DND-41 (cell line): ENCODE measurements around the gene RNF111.

Source experiments
- ATAC-seq: fragments of 200-7000 bp; cut with Tn5 transposase; 3 replicates; pipeline ENCODE4 v1.9.1; 2021; ENCODE audit warnings: low read depth; ENCODE audit not compliant: insufficient read depth
- DNase-seq: peaks from one replicate; pipeline ENCODE4 v3.0.0-alpha.2; 2020
- H2AFZ ChIP-seq: 2 replicates; pipeline ENCODE4 v1.6.0; 2012; ENCODE audit warnings: low read depth, low read length
- H3K27ac ChIP-seq: 2 replicates; pipeline ENCODE4 v1.5.1; 2012; ENCODE audit warnings: low read length, inconsistent platforms
- H3K27me3 ChIP-seq: fragments of 200-600 bp; sonication (generic); 2 replicates; pipeline ENCODE4 v1.6.0; 2012; ENCODE audit warnings: low read length, mild to moderate bottlenecking, inconsistent platforms; ENCODE audit not compliant: insufficient read depth, poor library complexity
- H3K36me3 ChIP-seq: 2 replicates; pipeline ENCODE4 v1.5.1; 2012; ENCODE audit warnings: low read length, inconsistent platforms; ENCODE audit not compliant: insufficient read depth
- H3K4me1 ChIP-seq: 2 replicates; pipeline ENCODE4 v1.5.1; 2012; ENCODE audit warnings: mild to moderate bottlenecking, low read length; ENCODE audit not compliant: insufficient read depth
- H3K4me2 ChIP-seq: 2 replicates; pipeline ENCODE4 v1.6.0; 2012; ENCODE audit warnings: mild to moderate bottlenecking, moderate library complexity, low read length, inconsistent platforms; ENCODE audit not compliant: insufficient read depth
- H3K4me3 ChIP-seq, 2 experiments: fragments of 200-600 bp in 1 of 2; shearing (Covaris generic) in 1 of 2; 2 replicates each; pipeline ENCODE4 v1.5.1; 2012 to 2016; ENCODE audit warnings: inconsistent platforms in 2 of 2, low read length in 2 of 2, mild to moderate bottlenecking in 2 of 2, low read depth in 1 of 2, moderate library complexity in 1 of 2
- H3K79me2 ChIP-seq: 2 replicates; pipeline ENCODE4 v1.6.0; 2012; ENCODE audit warnings: low read length, inconsistent platforms; ENCODE audit not compliant: insufficient read depth
- H3K9ac ChIP-seq: 2 replicates; pipeline ENCODE4 v1.6.0; 2012; ENCODE audit warnings: low read depth, mild to moderate bottlenecking, inconsistent platforms, low read length, moderate library complexity
- H3K9me3 ChIP-seq: 2 replicates; pipeline ENCODE4 v1.5.1; 2012; ENCODE audit warnings: low read length, moderate library complexity, mild to moderate bottlenecking, inconsistent platforms; ENCODE audit not compliant: insufficient read depth, severe bottlenecking
- H4K20me1 ChIP-seq: 2 replicates; pipeline ENCODE4 v1.6.0; 2012; ENCODE audit warnings: low read length; ENCODE audit not compliant: insufficient read depth
- EZH2 ChIP-seq: IDR thresholded peaks from 3 replicates; pipeline ENCODE4 v1.6.1; 2012; ENCODE audit warnings: borderline replicate concordance, low read depth, mild to moderate bottlenecking, moderate library complexity, low read length, inconsistent platforms; ENCODE audit not compliant: severe bottlenecking
- TF ChIP-seq, protein P1 (sequence below): IDR thresholded peaks from 2 replicates; pipeline ENCODE4 v1.5.1; 2012; ENCODE audit warnings: borderline replicate concordance, low read length, moderate library complexity, mild to moderate bottlenecking; ENCODE audit not compliant: poor library complexity, severe bottlenecking; ENCODE audit errors: extremely low read depth

Gene RNF111

GRCh38 chr15:59094077-59094476 is 106.6 kb downstream of the RNF111 start:
- DNase-seq (no peak), ATAC-seq (no peak)
- no peaks in the 10 kb centered on the region for H3K4me1 ChIP-seq
- no peak overlapping the region for H3K9ac ChIP-seq
- no peak overlapping the region for H2AFZ ChIP-seq
- H3K4me3 ChIP-seq: no peak overlapping the region
- H3K79me2 ChIP-seq: no peaks in the 10 kb centered on the region
- H4K20me1 ChIP-seq: no peaks in the 10 kb centered on the region
- no peak overlapping the region for H3K4me2 ChIP-seq
- peaks cover 79% of the 10 kb centered on the region for H3K36me3 ChIP-seq
- TF ChIP-seq, protein P1, sequence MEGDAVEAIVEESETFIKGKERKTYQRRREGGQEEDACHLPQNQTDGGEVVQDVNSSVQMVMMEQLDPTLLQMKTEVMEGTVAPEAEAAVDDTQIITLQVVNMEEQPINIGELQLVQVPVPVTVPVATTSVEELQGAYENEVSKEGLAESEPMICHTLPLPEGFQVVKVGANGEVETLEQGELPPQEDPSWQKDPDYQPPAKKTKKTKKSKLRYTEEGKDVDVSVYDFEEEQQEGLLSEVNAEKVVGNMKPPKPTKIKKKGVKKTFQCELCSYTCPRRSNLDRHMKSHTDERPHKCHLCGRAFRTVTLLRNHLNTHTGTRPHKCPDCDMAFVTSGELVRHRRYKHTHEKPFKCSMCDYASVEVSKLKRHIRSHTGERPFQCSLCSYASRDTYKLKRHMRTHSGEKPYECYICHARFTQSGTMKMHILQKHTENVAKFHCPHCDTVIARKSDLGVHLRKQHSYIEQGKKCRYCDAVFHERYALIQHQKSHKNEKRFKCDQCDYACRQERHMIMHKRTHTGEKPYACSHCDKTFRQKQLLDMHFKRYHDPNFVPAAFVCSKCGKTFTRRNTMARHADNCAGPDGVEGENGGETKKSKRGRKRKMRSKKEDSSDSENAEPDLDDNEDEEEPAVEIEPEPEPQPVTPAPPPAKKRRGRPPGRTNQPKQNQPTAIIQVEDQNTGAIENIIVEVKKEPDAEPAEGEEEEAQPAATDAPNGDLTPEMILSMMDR: no peak
- no peak for TF ChIP-seq EZH2
- H3K27me3 ChIP-seq: no peaks in the 10 kb centered on the region
- no peak overlapping the region for H3K27ac ChIP-seq
- H3K9me3 ChIP-seq: no peaks in the 10 kb centered on the region

GRCh38 chr15:59096429-59096828 is 109.0 kb downstream of the RNF111 start:
- no peak overlapping the region for H2AFZ ChIP-seq
- no peak overlapping the region for H3K9ac ChIP-seq
- no peak overlapping the region for H3K27ac ChIP-seq
- H4K20me1 ChIP-seq: no peaks in the 10 kb centered on the region
- TF ChIP-seq, protein P1: no peak
- TF ChIP-seq EZH2: no peak
- ATAC-seq: no peak
- no peak for DNase-seq
- no peaks in the 10 kb centered on the region for H3K27me3 ChIP-seq
- peaks cover 59% of the 10 kb centered on the region for H3K36me3 ChIP-seq
- H3K79me2 ChIP-seq: no peaks in the 10 kb centered on the region
- H3K4me3 ChIP-seq: no peak overlapping the region
- H3K9me3 ChIP-seq: no peaks in the 10 kb centered on the region
- no peak overlapping the region for H3K4me2 ChIP-seq
- no peaks in the 10 kb centered on the region for H3K4me1 ChIP-seq

DNA sequence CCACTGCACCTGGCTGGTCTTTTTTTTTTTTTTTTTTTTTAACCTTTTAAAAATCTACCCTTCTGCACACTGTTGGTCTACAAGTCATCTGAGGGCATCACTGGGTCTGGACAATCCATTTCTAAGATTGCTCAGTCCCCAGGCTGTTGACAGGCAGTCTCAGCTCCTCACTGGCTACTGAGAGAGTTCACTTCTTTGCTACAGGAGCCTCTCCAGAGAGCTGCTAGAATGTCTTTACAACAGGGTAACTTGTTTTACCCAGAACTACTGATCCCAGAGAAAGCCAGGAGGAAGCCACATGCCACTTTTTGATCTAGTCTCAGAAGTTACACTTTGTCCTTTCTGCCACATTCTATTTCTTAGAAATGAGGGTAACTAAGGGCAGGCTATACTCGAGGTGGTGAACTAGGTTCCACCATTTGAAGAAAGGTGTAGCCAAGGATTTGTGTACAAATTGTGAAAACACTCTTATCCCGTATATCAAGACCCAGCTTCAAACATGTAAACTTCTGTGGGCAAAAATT is 111.8 kb downstream of the RNF111 start:
- no peak overlapping the region for H3K4me3 ChIP-seq
- no peaks in the 10 kb centered on the region for H4K20me1 ChIP-seq
- peaks cover 4% of the 10 kb centered on the region for H3K4me1 ChIP-seq
- no peaks in the 10 kb centered on the region for H3K27me3 ChIP-seq
- no peaks in the 10 kb centered on the region for H3K9me3 ChIP-seq
- H3K9ac ChIP-seq: no peak overlapping the region
- TF ChIP-seq, protein P1: no peak
- TF ChIP-seq EZH2: no peak
- H2AFZ ChIP-seq: no peak overlapping the region
- no peak for DNase-seq
- H3K4me2 ChIP-seq: no peak overlapping the region
- no peak for ATAC-seq
- H3K36me3 ChIP-seq: peaks cover 37% of the 10 kb centered on the region
- no peak overlapping the region for H3K27ac ChIP-seq
- H3K79me2 ChIP-seq: 0 out of 2 replicates have a peak, but pooled peaks cover 2% of the 10 kb centered on the region

- no peak for TF ChIP-seq EZH2
- TF ChIP-seq, protein P1: no peak
- ATAC-seq (no peak; the same call in 2 of the 3 replicates), DNase-seq (no peak)
- peak overlapping the region; percentile 80 for H3K4me2 ChIP-seq
- H2AFZ ChIP-seq: peak overlapping the region; percentile 94
- no peaks in the 10 kb centered on the region for H3K9me3 ChIP-seq
- H3K27ac ChIP-seq: peak overlapping the region; percentile 95
- peaks cover 42% of the 10 kb centered on the region for H3K4me1 ChIP-seq
- peak overlapping the region; percentile 76 to 85; a peak in 3 of 4 replicates for H3K4me3 ChIP-seq
- 0 out of 2 replicates have a peak, but pooled peaks cover 4% of the 10 kb centered on the region for H4K20me1 ChIP-seq
- peaks cover 48% of the 10 kb centered on the region for H3K79me2 ChIP-seq
- H3K36me3 ChIP-seq: peaks cover 27% of the 10 kb centered on the region
- H3K9ac ChIP-seq: peak overlapping the region; percentile 93
- H3K27me3 ChIP-seq: no peaks in the 10 kb centered on the region
These were observed 117.1 kb downstream of the RNF111 start for GRCh38 chr15:59104602-59104911.
